ENCODE data around the gene MAJIN.
"Not testable (repeated sequence)": the region's sequence is repeated elsewhere in the genome, so short reads cannot be mapped to it uniquely, and the experiment has no call there.

The MAJIN gene

GRCh38 chr11:64971421-64972233 is at the start of gene MAJIN:
TSS of gene MAJIN (minus strand) at chr11:64972108. CDS start at chr11:64959405, 12,703 bp downstream.
- Mint-ChIP-seq H3K27ac (ENCODE audit: low read depth) (no peak within 1 kb of the TSS), H3K9me3 (no peaks in the 10 kb centered on the region), H3K36me3 (ENCODE audit: insufficient read depth) (peaks cover 3% of the 10 kb centered on the region), H3K4me3 (peak within 1 kb of the TSS; percentile 42), H3K27me3 (no peaks in the 10 kb centered on the region), H3K4me1 (no peaks in the 10 kb centered on the region)
- ATAC-seq (replicated peaks; ENCODE audit: extremely low read depth, poor library complexity, severe bottlenecking) (peak; percentile 19), DNase-seq (ENCODE audit: low spot score in 2 of 2) (peak; percentile 52 to 64)

GRCh38 chr11:65021509-65021908 is 49.6 kb upstream of the MAJIN start:
- Mint-ChIP-seq H3K9me3 (no peaks in the 10 kb centered on the region), H3K27me3 (no peaks in the 10 kb centered on the region), H3K4me3 (no peak overlapping the region), H3K36me3 (ENCODE audit: insufficient read depth) (peaks cover 9% of the 10 kb centered on the region), H3K27ac (ENCODE audit: low read depth) (no peak overlapping the region), H3K4me1 (peaks cover 4% of the 10 kb centered on the region)
- ATAC-seq (replicated peaks; ENCODE audit: extremely low read depth, poor library complexity, severe bottlenecking) (no peak), DNase-seq (ENCODE audit: low spot score in 2 of 2) (no peak)

GRCh38 chr11:65021003-65021402 is 49.1 kb upstream of the MAJIN start:
- H3K4me1 Mint-ChIP-seq: peaks cover 9% of the 10 kb centered on the region
- ATAC-seq (replicated peaks; ENCODE audit: extremely low read depth, poor library complexity, severe bottlenecking): peak; percentile 58
- no peak overlapping the region for H3K27ac Mint-ChIP-seq (ENCODE audit: low read depth)
- H3K36me3 Mint-ChIP-seq (ENCODE audit: insufficient read depth): peaks cover 8% of the 10 kb centered on the region
- no peak for DNase-seq (ENCODE audit: low spot score in 2 of 2)
- no peak overlapping the region for H3K4me3 Mint-ChIP-seq
- no peaks in the 10 kb centered on the region for H3K9me3 Mint-ChIP-seq
- H3K27me3 Mint-ChIP-seq: no peaks in the 10 kb centered on the region

GRCh38 chr11:65019824-65020223 is 47.9 kb upstream of the MAJIN start:
- ATAC-seq (replicated peaks; ENCODE audit: extremely low read depth, poor library complexity, severe bottlenecking) (no peak), DNase-seq (ENCODE audit: low spot score in 2 of 2) (no peak)
- no peak overlapping the region for H3K4me3 Mint-ChIP-seq
- H3K27me3 Mint-ChIP-seq: no peaks in the 10 kb centered on the region
- H3K4me1 Mint-ChIP-seq: peaks cover 15% of the 10 kb centered on the region
- no peaks in the 10 kb centered on the region for H3K9me3 Mint-ChIP-seq
- peaks cover 8% of the 10 kb centered on the region for H3K36me3 Mint-ChIP-seq (ENCODE audit: insufficient read depth)
- no peak overlapping the region for H3K27ac Mint-ChIP-seq (ENCODE audit: low read depth)

- Mint-ChIP-seq H3K36me3 (ENCODE audit: insufficient read depth) (peaks cover 9% of the 10 kb centered on the region), H3K4me3 (no peak overlapping the region), H3K27ac (ENCODE audit: low read depth) (no peak overlapping the region), H3K9me3 (no peaks in the 10 kb centered on the region), H3K4me1 (peaks cover 23% of the 10 kb centered on the region), H3K27me3 (no peaks in the 10 kb centered on the region)
- DNase-seq (ENCODE audit: low spot score in 2 of 2) (no peak), ATAC-seq (replicated peaks; ENCODE audit: extremely low read depth, poor library complexity, severe bottlenecking) (no peak)
Measured at GRCh38 chr11:65017937-65018336, 46.0 kb upstream of the MAJIN start.

GRCh38 chr11:65016705-65017104 is 44.8 kb upstream of the MAJIN start:
- DNase-seq (ENCODE audit: low spot score in 2 of 2): no peak
- H3K27me3 Mint-ChIP-seq: no peaks in the 10 kb centered on the region
- H3K4me3 Mint-ChIP-seq: no peak overlapping the region
- peaks cover 25% of the 10 kb centered on the region for H3K4me1 Mint-ChIP-seq
- no peaks in the 10 kb centered on the region for H3K9me3 Mint-ChIP-seq
- no peak for ATAC-seq (replicated peaks; ENCODE audit: extremely low read depth, poor library complexity, severe bottlenecking)
- H3K36me3 Mint-ChIP-seq (ENCODE audit: insufficient read depth): peaks cover 9% of the 10 kb centered on the region
- H3K27ac Mint-ChIP-seq (ENCODE audit: low read depth): peak overlapping the region; percentile 36

- Mint-ChIP-seq H3K27me3 (no peaks in the 10 kb centered on the region), H3K4me3 (peak overlapping the region; percentile 81), H3K4me1 (peaks cover 25% of the 10 kb centered on the region), H3K27ac (ENCODE audit: low read depth) (peak overlapping the region; percentile 61), H3K36me3 (ENCODE audit: insufficient read depth) (peaks cover 4% of the 10 kb centered on the region), H3K9me3 (no peaks in the 10 kb centered on the region)
- no peak for DNase-seq (ENCODE audit: low spot score in 2 of 2)
- no peak for ATAC-seq (replicated peaks; ENCODE audit: extremely low read depth, poor library complexity, severe bottlenecking)
Measured at GRCh38 chr11:65014726-65015227, 42.9 kb upstream of the MAJIN start.

- ATAC-seq (replicated peaks; ENCODE audit: extremely low read depth, poor library complexity, severe bottlenecking) (peak; percentile 74), DNase-seq (ENCODE audit: low spot score in 2 of 2) (peak; percentile 78)
- no peaks in the 10 kb centered on the region for H3K27me3 Mint-ChIP-seq
- peaks cover 4% of the 10 kb centered on the region for H3K36me3 Mint-ChIP-seq (ENCODE audit: insufficient read depth)
- H3K4me3 Mint-ChIP-seq: peak within 1 kb of the TSS; percentile 87
- H3K9me3 Mint-ChIP-seq: no peaks in the 10 kb centered on the region
- H3K27ac Mint-ChIP-seq (ENCODE audit: low read depth): peak within 1 kb of the TSS; percentile 93
- peaks cover 25% of the 10 kb centered on the region for H3K4me1 Mint-ChIP-seq
Measured at GRCh38 chr11:65013888-65014725, 42.2 kb upstream of the MAJIN start, which contains the start of gene ARL2. TSS of gene ARL2 (plus strand) at chr11:65014160. CDS start at chr11:65014208, 48 bp downstream.

- H3K27me3 Mint-ChIP-seq: no peaks in the 10 kb centered on the region
- DNase-seq (ENCODE audit: low spot score in 2 of 2) (peak; percentile 81 to 89), ATAC-seq (replicated peaks; ENCODE audit: extremely low read depth, poor library complexity, severe bottlenecking) (peak; percentile 93)
- peaks cover 25% of the 10 kb centered on the region for H3K4me1 Mint-ChIP-seq
- H3K36me3 Mint-ChIP-seq (ENCODE audit: insufficient read depth): peaks cover 4% of the 10 kb centered on the region
- no peaks in the 10 kb centered on the region for H3K9me3 Mint-ChIP-seq
- H3K27ac Mint-ChIP-seq (ENCODE audit: low read depth): peak overlapping the region; percentile 93
- peak overlapping the region; percentile 87 for H3K4me3 Mint-ChIP-seq
Measured at GRCh38 chr11:65013130-65013887, 41.4 kb upstream of the MAJIN start.

- H3K27ac Mint-ChIP-seq (ENCODE audit: low read depth): no peak overlapping the region
- H3K4me3 Mint-ChIP-seq: no peak overlapping the region
- DNase-seq (ENCODE audit: low spot score in 2 of 2) (no peak), ATAC-seq (replicated peaks; ENCODE audit: extremely low read depth, poor library complexity, severe bottlenecking) (no peak)
- H3K4me1 Mint-ChIP-seq: peaks cover 10% of the 10 kb centered on the region
- peaks cover 12% of the 10 kb centered on the region for H3K27me3 Mint-ChIP-seq
- H3K36me3 Mint-ChIP-seq (ENCODE audit: insufficient read depth): peaks cover 3% of the 10 kb centered on the region
- H3K9me3 Mint-ChIP-seq: no peaks in the 10 kb centered on the region
Measured at GRCh38 chr11:65008873-65009272, 37.0 kb upstream of the MAJIN start.

- H3K27ac Mint-ChIP-seq (ENCODE audit: low read depth): no peak overlapping the region
- no peaks in the 10 kb centered on the region for H3K9me3 Mint-ChIP-seq
- DNase-seq (ENCODE audit: low spot score in 2 of 2): no peak
- no peak for ATAC-seq (replicated peaks; ENCODE audit: extremely low read depth, poor library complexity, severe bottlenecking)
- H3K4me1 Mint-ChIP-seq: peaks cover 3% of the 10 kb centered on the region
- peaks cover 12% of the 10 kb centered on the region for H3K27me3 Mint-ChIP-seq
- H3K36me3 Mint-ChIP-seq (ENCODE audit: insufficient read depth): no peaks in the 10 kb centered on the region
- H3K4me3 Mint-ChIP-seq: no peak overlapping the region
Measured at GRCh38 chr11:65008016-65008415, 36.1 kb upstream of the MAJIN start.

GRCh38 chr11:65003968-65004367 is 32.1 kb upstream of the MAJIN start:
- not testable (repeated sequence) for DNase-seq (ENCODE audit: low spot score in 2 of 2); ATAC-seq (replicated peaks; ENCODE audit: extremely low read depth, poor library complexity, severe bottlenecking); H3K4me1 Mint-ChIP-seq; H3K4me3 Mint-ChIP-seq; H3K36me3 Mint-ChIP-seq (ENCODE audit: insufficient read depth); H3K9me3 Mint-ChIP-seq; H3K27ac Mint-ChIP-seq (ENCODE audit: low read depth)
- peaks cover 12% of the 10 kb centered on the region for H3K27me3 Mint-ChIP-seq

Data from central memory CD8-positive, alpha-beta T cell (primary cell).